Sigmoid colon (tissue), 7 donors: ENCODE results near the gene FBXO9. TPM values are rescaled to one million over a fixed set of nuclear protein-coding genes. Genes with fewer than 3 reads are reported as not detected.

Experiments
- DNase-seq: peaks from one replicate; pipeline ENCODE4 v3.0.0-alpha.2; 2019
- H3K27ac ChIP-seq, 4 donors: fragments of 200-600 bp; sonication (generic); one replicate each; pipeline ENCODE4 v1.5.1; 2016 to 2019; ENCODE audit warnings: mild to moderate bottlenecking in 1 of 4
- H3K27me3 ChIP-seq, 3 donors: fragments of 200-600 bp; sonication (generic); one replicate each; pipeline ENCODE4 v1.5.1; 2019; ENCODE audit warnings: mild to moderate bottlenecking in 1 of 3
- H3K36me3 ChIP-seq, 4 donors: fragments of 200-600 bp; sonication (generic); one replicate each; pipeline ENCODE4 v1.5.1; 2016 to 2019
- H3K4me1 ChIP-seq, 4 donors: fragments of 200-600 bp; sonication (generic); one replicate each; pipeline ENCODE4 v1.5.1; 2017 to 2019
- H3K4me3 ChIP-seq, 4 donors: fragments of 200-600 bp; sonication (generic); one replicate each; pipeline ENCODE4 v1.5.1; 2017 to 2019; ENCODE audit warnings: mild to moderate bottlenecking in 2 of 4, moderate library complexity in 1 of 4
- H3K9me3 ChIP-seq, 4 donors: fragments of 200-600 bp in 3 of 4; sonication (generic) in 3 of 4; one replicate each; pipeline versions ENCODE4 v1.5.1 to v1.6.1; 2013 to 2019
- EP300 ChIP-seq, 4 donors: sonication (generic); formaldehyde crosslinking; IDR thresholded peaks; one replicate each; pipeline ENCODE4 v1.6.1; 2017; ENCODE audit warnings: antibody characterized with exemption in 4 of 4
- POLR2A ChIP-seq, 2 donors: fragments of 450-650 bp; IDR thresholded peaks; one replicate each; pipeline ENCODE4 v1.6.1; 2016; ENCODE audit warnings: antibody characterized with exemption in 2 of 2, mild to moderate bottlenecking in 2 of 2, moderate library complexity in 2 of 2
- POLR2AphosphoS5 ChIP-seq, 4 donors: sonication (generic); formaldehyde crosslinking; IDR thresholded peaks; one replicate each; pipeline ENCODE4 v1.6.1; 2017; ENCODE audit warnings: antibody characterized with exemption in 4 of 4
- WGBS, 2 donors: extraction: QIAGEN DNeasy Blood & Tissue Kit; methylation state at CpG; one replicate each; pipeline ENCODE4 v1.1.7; 2013; 5-methylcytosine and 5-hydroxymethylcytosine counted together
- intact Hi-C: fragments of 100-400 bp; cut with DNase I; formaldehyde crosslinking; loops from one replicate; pipeline ENCODE4 v1.15.1; 2023
- polyA plus RNA-seq, 3 donors: library from polyadenylated mRNA; stranded (reverse); fragments of 200-250 nt; gene quantifications; one replicate each; pipeline ENCODE4 v1.2.3, GENCODE V29; 2013
- total RNA-seq, 4 donors: library from RNA; depleted of rRNA; stranded (reverse); fragments of >200 nt; gene quantifications; one replicate each; pipeline ENCODE4 v1.1.0, GENCODE V29; 2016
- TF ChIP-seq, protein P1 (sequence below), 4 experiments: fragments of 450-650 bp in 3 of 4; fragments of 200-600 bp in 1 of 4; IDR thresholded peaks; one replicate each; pipeline ENCODE4 v1.5.1; 2016 to 2019; ENCODE audit warnings: antibody characterized with exemption in 4 of 4, mild to moderate bottlenecking in 3 of 4, moderate library complexity in 2 of 4
- donor health status: healthy with polysubstance abuse.
- donor health status: Bipolar disorder and iron deficiency.
- donor health status: healthy.

Gene FBXO9
- total and polyA plus RNA-seq, 7 donors, result 22.4 to 63.1 (median 41.9) TPM

DNA sequence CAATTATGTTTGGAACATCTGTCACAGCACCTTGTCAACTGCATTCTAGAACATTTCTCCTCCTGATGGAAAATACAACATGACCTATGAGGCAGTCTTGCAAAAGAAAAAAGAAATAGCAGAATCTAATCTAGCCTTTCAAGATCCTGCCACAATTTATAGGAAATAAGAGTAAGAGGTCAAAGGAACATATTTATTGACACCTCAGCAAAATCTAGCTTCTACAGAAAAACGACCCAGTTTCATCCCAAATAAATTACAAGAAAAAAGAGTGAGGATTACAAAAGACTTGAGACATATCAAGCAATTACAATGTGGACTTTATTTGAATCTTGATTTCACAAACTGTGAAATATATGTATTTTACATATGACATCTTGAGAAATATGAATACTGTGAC, 4.2 kb downstream of the FBXO9 start:
- Histone ChIP-seq H3K27me3 (no peaks in the 10 kb centered on the region), H3K4me3 (no peak overlapping the region), H3K27ac (no peak overlapping the region), H3K9me3 (no peaks in the 10 kb centered on the region), H3K36me3 (peaks cover 10 to 34% (median 13%) of the 10 kb centered on the region in 4 donors), H3K4me1 (peaks cover 0 to 33% (median 28%) of the 10 kb centered on the region in 4 donors)
- no peak for DNase-seq
- TF ChIP-seq, protein P1, sequence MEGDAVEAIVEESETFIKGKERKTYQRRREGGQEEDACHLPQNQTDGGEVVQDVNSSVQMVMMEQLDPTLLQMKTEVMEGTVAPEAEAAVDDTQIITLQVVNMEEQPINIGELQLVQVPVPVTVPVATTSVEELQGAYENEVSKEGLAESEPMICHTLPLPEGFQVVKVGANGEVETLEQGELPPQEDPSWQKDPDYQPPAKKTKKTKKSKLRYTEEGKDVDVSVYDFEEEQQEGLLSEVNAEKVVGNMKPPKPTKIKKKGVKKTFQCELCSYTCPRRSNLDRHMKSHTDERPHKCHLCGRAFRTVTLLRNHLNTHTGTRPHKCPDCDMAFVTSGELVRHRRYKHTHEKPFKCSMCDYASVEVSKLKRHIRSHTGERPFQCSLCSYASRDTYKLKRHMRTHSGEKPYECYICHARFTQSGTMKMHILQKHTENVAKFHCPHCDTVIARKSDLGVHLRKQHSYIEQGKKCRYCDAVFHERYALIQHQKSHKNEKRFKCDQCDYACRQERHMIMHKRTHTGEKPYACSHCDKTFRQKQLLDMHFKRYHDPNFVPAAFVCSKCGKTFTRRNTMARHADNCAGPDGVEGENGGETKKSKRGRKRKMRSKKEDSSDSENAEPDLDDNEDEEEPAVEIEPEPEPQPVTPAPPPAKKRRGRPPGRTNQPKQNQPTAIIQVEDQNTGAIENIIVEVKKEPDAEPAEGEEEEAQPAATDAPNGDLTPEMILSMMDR (IDR thresholded peaks at IDR 0.05), result no peak
- TF ChIP-seq EP300 (IDR thresholded peaks at IDR 0.05), result no peak
- intact Hi-C loops, result loop anchor here (5.0 kb wide), 1 partner anchor 73 kb away; no protein-coding TSS in a partner anchor
- whole genome bisulfite sequencing, 2 donors, result 65 to 75% methylated on average over 1 of the region's 1 CpG

GRCh38 chr6:53070806-53071205, 5.6 kb downstream of the FBXO9 start:
- intact Hi-C loops, result no loop called here
- Histone ChIP-seq H3K27me3 (no peaks in the 10 kb centered on the region), H3K27ac (no peak overlapping the region), H3K36me3 (peaks cover 14 to 48% (median 22%) of the 10 kb centered on the region in 4 donors), H3K4me3 (no peak overlapping the region), H3K9me3 (no peaks in the 10 kb centered on the region), H3K4me1 (peaks cover 0 to 33% (median 28%) of the 10 kb centered on the region in 4 donors)
- no peak for DNase-seq
- TF ChIP-seq, protein P1 (IDR thresholded peaks at IDR 0.05), result no peak
- no peak for TF ChIP-seq POLR2A (IDR thresholded peaks at IDR 0.05)
- TF ChIP-seq EP300 (IDR thresholded peaks at IDR 0.05), result no peak
- TF ChIP-seq POLR2AphosphoS5 (IDR thresholded peaks at IDR 0.05), result no peak
- WGBS, 2 donors, result 52 to 76% methylated on average over 1 of the region's 1 CpG

DNA sequence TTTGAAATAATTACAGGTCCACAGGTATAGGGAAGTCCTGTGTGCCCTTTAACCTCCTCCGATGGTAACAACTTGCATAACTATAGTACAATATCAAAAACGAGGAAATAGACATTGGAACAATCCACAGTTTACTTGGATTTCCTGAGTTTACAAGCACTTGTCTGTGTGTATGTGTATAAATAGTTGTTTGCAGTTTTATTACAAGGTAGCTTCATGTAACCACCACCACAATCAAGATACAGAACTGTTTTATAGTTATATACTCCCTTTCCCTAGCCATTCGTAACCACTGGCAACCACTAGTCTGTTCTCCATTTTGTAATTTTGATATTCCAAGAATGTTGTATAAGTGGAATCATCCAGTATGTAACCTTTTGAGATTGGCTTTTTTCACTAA, 9.1 kb downstream of the FBXO9 start:
- no peak for DNase-seq
- Histone ChIP-seq H3K9me3 (no peaks in the 10 kb centered on the region), H3K27me3 (no peaks in the 10 kb centered on the region), H3K4me1 (peaks cover 0 to 10% (median 6%) of the 10 kb centered on the region in 4 donors), H3K4me3 (no peak overlapping the region), H3K36me3 (peaks cover 26 to 77% (median 40%) of the 10 kb centered on the region in 4 donors), H3K27ac (no peak overlapping the region)
- 48 to 84% methylated on average over 3 of the region's 3 CpGs for WGBS, 2 donors
- intact Hi-C loops, result no loop called here
- TF ChIP-seq, protein P1 (IDR thresholded peaks at IDR 0.05), result no peak
- no peak for TF ChIP-seq EP300 (IDR thresholded peaks at IDR 0.05)
- TF ChIP-seq POLR2A (IDR thresholded peaks at IDR 0.05), result no peak
- no peak for TF ChIP-seq POLR2AphosphoS5 (IDR thresholded peaks at IDR 0.05)

GRCh38 chr6:53080813-53081212, 15.6 kb downstream of the FBXO9 start:
- Histone ChIP-seq H3K27me3 (no peaks in the 10 kb centered on the region), H3K4me1 (no peaks in the 10 kb centered on the region), H3K36me3 (peaks cover 34 to 98% (median 63%) of the 10 kb centered on the region in 4 donors), H3K4me3 (no peak overlapping the region), H3K9me3 (no peaks in the 10 kb centered on the region), H3K27ac (no peak overlapping the region)
- no peak for DNase-seq
- 98 to 99% methylated on average over 1 of the region's 1 CpG for WGBS, 2 donors
- TF ChIP-seq POLR2AphosphoS5 (IDR thresholded peaks at IDR 0.05), result no peak
- TF ChIP-seq, protein P1 (IDR thresholded peaks at IDR 0.05), result no peak
- no peak for TF ChIP-seq EP300 (IDR thresholded peaks at IDR 0.05)
- no peak for TF ChIP-seq POLR2A (IDR thresholded peaks at IDR 0.05)
- intact Hi-C loops, result no loop called here

GRCh38 chr6:53086302-53086701, 21.1 kb downstream of the FBXO9 start:
- no peak overlapping the region for H3K27ac ChIP-seq

More at GRCh38 chr6:53086302-53086701, 21.1 kb downstream of the FBXO9 start:
- intact Hi-C loops, result no loop called here
- DNase-seq, result no peak
- no peak overlapping the region for H3K4me3 ChIP-seq
- H3K9me3 ChIP-seq, result no peaks in the 10 kb centered on the region
- no peaks in the 10 kb centered on the region for H3K27me3 ChIP-seq
- 24 to 34% methylated on average over 2 of the region's 2 CpGs for WGBS, 2 donors
- H3K36me3 ChIP-seq, result peaks cover 17 to 98% (median 55%) of the 10 kb centered on the region in 4 donors
- TF ChIP-seq POLR2A (IDR thresholded peaks at IDR 0.05) (no peak), EP300 (IDR thresholded peaks at IDR 0.05) (no peak), POLR2AphosphoS5 (IDR thresholded peaks at IDR 0.05) (no peak)
- TF ChIP-seq, protein P1 (IDR thresholded peaks at IDR 0.05), result no peak
- no peaks in the 10 kb centered on the region for H3K4me1 ChIP-seq
